RCC 7860 (cell line): Measurements from ENCODE around the gene TCF12.

ENCODE experiments used
- DNase-seq: peaks from one replicate; pipeline ENCODE4 v3.0.0-alpha.2; 2015; ENCODE audit warnings: low spot score
- FAIRE-seq: peaks from 2 replicates; lab custom pipeline; 2012; peaks lifted over from hg19 to GRCh38; lab: Jason Lieb, UNC

The TCF12 gene

DNA sequence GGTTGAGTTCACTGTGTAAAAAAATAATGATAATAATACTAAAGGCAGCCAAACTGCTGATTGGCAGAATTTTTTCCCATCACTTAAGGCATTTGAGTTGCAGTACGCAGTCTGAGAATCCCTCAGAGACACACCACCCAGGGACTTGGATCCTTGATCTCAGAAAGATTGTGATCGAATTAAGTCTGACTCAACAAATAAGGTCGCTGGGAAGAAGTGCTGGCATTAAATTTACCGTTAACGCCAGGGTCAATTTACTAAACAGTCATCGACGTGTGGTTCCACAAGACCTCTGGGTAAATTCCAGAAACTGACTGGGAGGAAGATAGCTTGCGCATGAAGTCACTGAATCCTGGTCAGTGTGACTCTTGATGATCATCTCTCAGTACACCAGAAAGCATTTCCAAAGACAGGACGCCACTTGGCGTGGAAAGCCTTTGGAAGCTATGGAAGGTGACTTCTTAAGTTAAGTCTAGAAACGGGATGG lies 409.6 kb downstream of the TCF12 start:
- FAIRE-seq (peak; percentile 97), DNase-seq (peak; percentile 99)

DNA sequence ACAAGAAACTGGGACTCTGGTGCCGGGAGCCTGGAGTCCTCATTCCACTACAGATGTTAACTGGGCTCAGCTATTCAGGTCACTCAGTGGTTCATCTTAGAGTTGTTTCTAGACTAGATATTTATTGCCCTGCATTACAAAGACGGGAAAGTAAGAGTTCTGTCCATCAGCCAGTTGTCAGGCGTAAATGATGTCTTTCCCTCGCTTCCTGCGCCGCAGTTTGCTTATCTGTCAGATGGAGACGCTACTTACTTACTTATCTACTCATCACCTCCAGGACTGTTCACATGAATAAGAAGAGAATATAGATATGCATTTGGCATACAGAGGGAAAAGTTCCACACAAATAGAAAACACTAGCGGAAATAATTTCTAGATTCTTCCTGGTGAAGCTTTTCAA lies 410.0 kb downstream of the TCF12 start:
- FAIRE-seq, result no peak
- DNase-seq, result no peak

DNA sequence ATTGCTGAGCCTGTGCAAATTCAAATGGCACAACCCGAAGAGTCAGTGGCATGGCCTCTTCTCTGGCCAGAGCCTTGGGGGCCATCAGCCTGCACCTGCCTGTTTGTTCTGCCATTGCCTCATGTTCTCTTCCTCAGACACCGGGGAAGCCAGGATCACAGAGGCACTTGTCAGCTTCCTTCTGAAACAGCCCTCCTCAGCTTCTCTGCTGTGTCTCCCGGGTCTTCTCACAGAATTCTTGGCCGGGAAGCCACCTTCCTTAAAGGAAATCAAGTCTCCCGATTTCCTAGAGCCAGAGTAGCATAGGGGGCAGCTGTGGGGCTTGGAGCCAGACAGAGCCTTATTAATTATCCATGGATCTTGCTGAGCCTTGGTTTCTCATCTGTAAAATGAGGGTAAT lies 410.5 kb downstream of the TCF12 start:
- no peak for DNase-seq
- no peak for FAIRE-seq

DNA sequence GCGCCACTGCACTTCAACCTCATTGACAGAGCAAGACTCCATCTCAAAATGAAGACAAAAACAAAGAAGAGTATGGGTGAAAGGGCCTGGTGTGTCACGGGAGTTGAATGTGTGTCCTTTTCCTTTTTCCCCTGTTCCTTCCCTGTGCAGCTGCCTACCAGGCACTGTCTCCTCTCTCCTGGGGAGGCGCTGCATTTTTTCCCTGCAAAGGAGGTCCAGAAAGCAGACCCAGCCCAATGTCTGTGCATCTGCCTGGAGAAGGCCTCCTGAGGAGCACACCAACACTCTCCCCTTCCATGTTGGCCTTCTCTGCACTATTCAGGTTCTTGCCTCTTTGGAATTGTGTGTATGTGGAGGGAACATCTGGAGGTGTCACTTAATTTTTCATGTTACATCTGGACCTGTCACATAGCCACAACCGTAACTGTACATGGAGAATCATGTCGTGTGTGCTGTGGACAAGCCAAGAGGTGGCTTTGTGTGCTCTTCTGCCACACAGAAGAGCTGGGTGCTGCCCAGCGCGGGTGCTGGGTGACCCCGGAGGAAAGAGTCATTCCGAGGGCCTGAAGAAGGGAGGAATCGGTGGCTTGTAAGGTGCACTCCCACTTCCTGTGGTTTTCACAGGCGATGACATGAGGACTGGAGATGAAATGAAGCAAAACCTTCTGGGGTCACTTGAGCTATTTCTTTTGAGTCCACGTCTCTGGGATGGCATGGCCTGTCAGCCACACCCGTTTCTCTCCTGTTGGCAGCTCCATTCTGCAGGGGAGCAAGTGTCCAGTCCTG lies 411.3 kb downstream of the TCF12 start:
- peak; percentile 95 for DNase-seq
- peak; percentile 89 for FAIRE-seq

DNA sequence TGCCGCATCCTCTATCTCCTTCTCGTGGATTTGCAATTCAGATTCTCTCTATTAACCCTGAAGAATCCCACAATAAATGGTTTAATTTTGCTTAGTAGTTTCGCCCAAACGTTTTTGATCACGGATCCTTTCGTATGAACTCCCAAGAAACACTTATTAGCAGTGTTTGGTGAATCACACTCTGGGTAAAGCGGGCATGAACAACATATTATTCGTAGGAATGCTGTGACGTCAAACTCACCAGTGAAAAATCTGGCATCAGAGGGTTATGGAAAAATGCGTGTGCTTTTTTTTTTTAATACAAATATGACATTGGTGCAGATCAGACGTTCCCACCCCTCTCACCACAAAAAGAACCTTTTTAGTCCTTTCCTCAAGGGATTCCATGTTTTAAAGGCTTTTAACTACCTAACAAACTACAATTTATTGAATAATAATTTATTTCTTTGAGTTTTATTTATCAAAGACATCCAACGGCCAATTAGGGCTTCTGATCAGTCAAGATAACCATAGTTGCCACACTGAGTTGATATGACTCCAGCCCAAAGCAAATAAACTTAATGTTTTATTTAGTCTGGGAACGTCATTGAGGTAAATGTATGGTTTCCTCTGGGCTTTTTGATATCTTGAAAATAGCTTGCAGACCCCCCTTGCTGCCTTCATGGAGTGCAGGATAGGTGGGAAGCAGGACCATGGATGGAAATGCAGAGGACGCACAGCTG lies 412.3 kb downstream of the TCF12 start:
- FAIRE-seq, result no peak
- peak; percentile 26 for DNase-seq

DNA sequence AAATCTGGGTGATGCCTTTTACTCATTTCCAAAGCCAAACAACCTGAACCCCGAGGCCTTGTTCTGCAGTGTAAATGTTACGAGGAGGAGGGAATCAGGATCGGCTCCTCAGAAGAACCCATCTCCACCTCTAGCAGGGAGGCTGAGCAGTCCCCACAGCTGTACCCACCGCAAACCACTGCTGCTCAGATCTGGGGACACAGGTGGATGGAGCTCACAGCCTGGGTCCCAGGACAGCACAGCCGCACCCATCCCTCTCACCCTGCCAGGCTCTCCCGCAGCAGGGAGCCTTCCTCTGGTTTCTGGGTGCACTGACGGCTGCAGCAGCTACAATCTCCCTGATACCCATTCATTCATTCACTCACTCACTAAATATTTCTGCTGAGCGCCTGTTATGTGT lies 413.9 kb downstream of the TCF12 start:
- DNase-seq, result no peak
- FAIRE-seq, result no peak

DNA sequence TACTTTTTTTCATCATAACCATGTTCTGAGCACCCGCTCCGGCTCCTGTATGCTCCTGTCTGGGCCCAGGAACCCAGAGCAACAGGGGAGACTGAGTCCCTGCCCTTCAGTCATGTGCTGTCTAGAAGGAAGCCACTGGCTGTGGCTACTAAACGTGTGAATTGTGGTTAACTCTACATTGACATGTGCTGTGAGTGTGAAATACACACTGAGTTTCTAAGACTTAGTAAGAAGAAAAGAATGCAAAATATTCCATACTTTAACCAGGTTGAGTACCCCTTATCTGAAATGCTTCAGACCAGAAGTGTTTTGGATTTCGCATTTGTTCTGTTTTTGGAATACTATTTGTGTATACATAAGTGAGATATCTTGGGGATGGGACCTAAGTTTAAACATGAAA lies 415.0 kb downstream of the TCF12 start:
- DNase-seq, result peak; percentile 91

DNA sequence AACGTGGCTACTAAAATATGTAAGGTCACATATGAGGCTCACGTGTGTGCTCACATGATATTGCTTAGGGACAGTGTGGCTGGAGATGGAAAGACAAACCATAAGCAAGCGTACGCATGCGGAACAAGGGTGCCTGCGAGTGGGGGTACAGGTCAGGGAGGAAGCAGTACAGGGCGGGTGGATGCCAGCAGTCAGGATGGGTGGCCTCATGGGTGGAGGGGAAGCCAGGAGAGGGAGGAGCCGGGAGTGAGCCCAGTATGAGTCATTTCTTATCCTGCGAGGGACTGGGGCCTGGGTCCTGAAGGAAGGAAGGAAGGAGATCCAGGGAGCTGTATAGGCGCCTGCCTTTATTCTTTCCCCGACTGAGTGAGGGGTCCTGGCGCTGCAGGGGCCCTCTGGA lies 415.8 kb downstream of the TCF12 start:
- peak; percentile 70 for DNase-seq
- FAIRE-seq, result no peak

More for the DNA sequence above, 415.0 kb downstream of the TCF12 start:
- FAIRE-seq, result peak; percentile 91

DNA sequence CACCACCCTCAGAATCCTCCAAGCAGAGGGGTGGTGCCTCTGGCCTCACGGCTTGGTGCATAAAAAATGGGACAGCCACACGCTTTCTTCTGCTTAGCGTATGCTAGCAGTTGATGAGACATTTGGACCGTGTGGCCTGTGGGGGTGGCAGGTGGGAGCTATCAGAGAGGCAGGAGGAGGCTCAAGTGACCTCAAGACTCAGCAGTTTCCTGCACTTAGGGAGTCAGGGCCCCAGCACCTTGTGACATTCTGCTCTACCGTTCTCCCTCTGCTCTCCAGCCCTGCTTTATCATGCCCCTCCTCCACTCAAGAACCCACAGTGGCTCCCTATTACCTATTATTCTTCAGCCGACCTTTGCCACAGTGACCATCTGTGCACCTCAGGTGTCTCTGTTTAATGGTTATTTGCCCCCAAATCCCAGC lies 416.9 kb downstream of the TCF12 start:
- DNase-seq (no peak), FAIRE-seq (no peak)

DNA sequence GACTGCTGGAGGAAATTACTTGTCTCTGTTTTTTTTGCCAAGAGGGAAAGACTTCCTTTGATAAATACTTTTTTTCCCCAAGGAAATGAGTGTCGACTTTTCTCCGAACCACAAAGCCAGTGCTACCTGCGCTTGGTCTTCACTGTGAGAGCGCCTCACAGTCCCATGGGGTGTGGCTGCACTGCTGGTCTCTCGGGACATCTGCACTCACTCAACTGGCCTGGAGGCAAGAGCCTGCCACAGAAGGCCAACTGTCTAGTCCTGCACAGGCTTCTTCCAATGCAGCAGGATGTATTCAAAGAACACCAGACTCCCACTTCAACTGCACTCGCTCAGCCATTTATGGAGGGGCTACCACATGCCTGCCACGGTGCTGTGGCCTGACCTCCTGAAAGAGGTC lies 417.3 kb downstream of the TCF12 start:
- DNase-seq, result no peak
- FAIRE-seq, result no peak

DNA sequence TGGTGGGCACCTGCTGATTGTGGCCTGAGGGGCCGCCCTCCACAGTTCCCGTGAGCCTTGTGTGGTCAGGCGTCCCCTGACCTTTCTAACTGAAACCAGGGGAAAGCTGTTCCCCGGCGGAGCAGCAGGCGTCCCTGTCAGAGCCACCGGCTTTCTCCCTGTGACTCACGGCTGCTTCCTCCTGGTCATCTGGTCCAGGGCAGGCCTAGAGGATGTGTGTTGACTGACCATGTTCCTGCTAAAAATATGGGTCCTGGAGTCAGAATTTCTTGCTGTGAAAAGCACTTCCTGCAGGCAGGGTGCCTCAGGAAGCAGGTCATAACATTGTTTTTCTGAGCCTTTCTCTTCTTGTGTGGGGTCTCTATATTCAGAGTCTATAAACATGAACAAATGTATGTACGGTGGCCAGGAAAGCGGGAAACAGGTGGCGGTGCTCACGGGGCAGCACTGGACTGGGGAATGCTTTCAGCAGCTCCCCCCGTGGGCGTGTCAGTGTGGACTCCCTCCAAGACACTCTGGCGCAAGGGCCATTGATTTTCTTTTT lies 419.5 kb downstream of the TCF12 start:
- FAIRE-seq (no peak), DNase-seq (peak; percentile 53)

DNA sequence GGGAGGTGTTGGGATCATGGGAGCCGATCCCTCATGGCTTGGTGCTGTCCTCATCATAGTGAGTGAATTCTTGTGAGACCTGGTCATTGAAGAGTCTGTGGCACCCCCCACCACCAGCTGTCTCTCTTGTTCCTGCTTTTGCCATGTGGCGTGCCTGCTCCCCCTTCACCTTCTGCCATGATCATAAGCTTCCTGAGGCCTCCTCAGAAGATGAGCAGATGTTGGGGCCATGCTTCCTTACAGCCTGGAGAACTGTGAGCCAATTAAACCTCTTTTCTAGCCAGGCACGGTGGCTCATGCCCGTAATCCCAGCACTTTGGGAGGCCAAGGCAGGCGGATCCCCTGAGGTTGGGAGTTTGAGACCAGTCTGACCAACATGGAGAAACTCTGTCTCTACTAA lies 420.9 kb downstream of the TCF12 start:
- FAIRE-seq (no peak), DNase-seq (no peak)
